DOHH2 (cell line): ENCODE measurements around the gene CD52.

Source experiments
- H3F3A ChIP-seq: fragments of 200-600 bp; sonication (generic), shearing (Covaris generic); 2 replicates; pipeline ENCODE4 v1.6.0; 2016; ENCODE audit warnings: antibody characterized with exemption, mild to moderate bottlenecking; ENCODE audit not compliant: control insufficient read depth, insufficient read depth
- H3K27ac ChIP-seq: fragments of 200-600 bp; sonication (generic); 2 replicates; pipeline ENCODE4 v1.5.1; 2014; ENCODE audit warnings: low read depth, mild to moderate bottlenecking, low read length, moderate library complexity
- H3K27me3 ChIP-seq: fragments of 200-600 bp; sonication (generic); 2 replicates; pipeline ENCODE4 v1.6.1; 2014; ENCODE audit warnings: mild to moderate bottlenecking, low read length, mixed read lengths; ENCODE audit not compliant: control insufficient read depth
- H3K36me3 ChIP-seq: fragments of 200-600 bp; sonication (generic); 2 replicates; pipeline ENCODE4 v1.6.1; 2014; ENCODE audit warnings: mild to moderate bottlenecking, low read length, moderate library complexity, mixed read lengths; ENCODE audit not compliant: control insufficient read depth
- H3K4me1 ChIP-seq: fragments of 200-600 bp; sonication (generic); 2 replicates; pipeline ENCODE4 v1.6.1; 2014; ENCODE audit warnings: mild to moderate bottlenecking, low read length, mixed read lengths; ENCODE audit not compliant: control insufficient read depth
- H3K4me2 ChIP-seq: fragments of 200-600 bp; sonication (generic); 2 replicates; pipeline ENCODE4 v1.6.0; 2014; ENCODE audit warnings: mild to moderate bottlenecking, low read length, moderate library complexity
- H3K4me3 ChIP-seq: fragments of 200-600 bp; sonication (generic); 2 replicates; pipeline ENCODE4 v1.5.1; 2014; ENCODE audit warnings: mild to moderate bottlenecking, low read length, mixed read lengths
- H3K79me2 ChIP-seq: fragments of 200-600 bp; sonication (generic); 2 replicates; pipeline ENCODE4 v1.6.1; 2014; ENCODE audit warnings: mild to moderate bottlenecking, low read length, mixed read lengths; ENCODE audit not compliant: control insufficient read depth
- H3K9me2 ChIP-seq: fragments of 200-600 bp; sonication (generic); replicated peaks from 2 replicates; pipeline ENCODE4 v1.6.1; 2014; ENCODE audit warnings: mild to moderate bottlenecking, low read length, mixed read lengths; ENCODE audit not compliant: control insufficient read depth
- H3K9me3 ChIP-seq: fragments of 200-600 bp; sonication (generic); 2 replicates; pipeline ENCODE4 v1.6.1; 2014; ENCODE audit warnings: antibody characterized with exemption, low read length, mixed read lengths; ENCODE audit not compliant: control insufficient read depth, insufficient read depth
- H4K20me1 ChIP-seq: fragments of 200-600 bp; sonication (generic); 2 replicates; pipeline ENCODE4 v1.6.0; 2014; ENCODE audit warnings: low read depth, mild to moderate bottlenecking, antibody characterized with exemption, low read length, moderate library complexity; ENCODE audit not compliant: control insufficient read depth, insufficient read depth
- CTCF ChIP-seq: fragments of 200-600 bp; sonication (generic); IDR thresholded peaks from one replicate; pipeline ENCODE4 v1.5.1; 2014; ENCODE audit warnings: antibody characterized with exemption, mild to moderate bottlenecking, low read depth, low read length; ENCODE audit not compliant: poor library complexity, severe bottlenecking
- EZH2phosphoT487 ChIP-seq: fragments of 200-600 bp; sonication (generic); IDR thresholded peaks from 2 replicates; pipeline ENCODE4 v1.6.1; 2017; ENCODE audit warnings: borderline replicate concordance, mild to moderate bottlenecking, antibody characterized with exemption, low read length, moderate library complexity, mixed read lengths

CD52 gene

GRCh38 chr1:26322042-26322331 lies 4.2 kb downstream of the CD52 start:
- Histone ChIP-seq H3K9me2 (no peaks in the 10 kb centered on the region), H3K79me2 (peaks cover 24% of the 10 kb centered on the region), H3K4me3 (no peak overlapping the region), H3K27me3 (no peaks in the 10 kb centered on the region), H3F3A (peaks cover 17% of the 10 kb centered on the region), H4K20me1 (no peaks in the 10 kb centered on the region), H3K4me1 (peaks cover 62% of the 10 kb centered on the region), H3K36me3 (peaks cover 32% of the 10 kb centered on the region), H3K9me3 (no peaks in the 10 kb centered on the region), H3K4me2 (0 out of 2 replicates have a peak overlapping the region, but pooled peaks have one; percentile 80), H3K27ac (no peak overlapping the region)
- TF ChIP-seq CTCF (no peak), EZH2phosphoT487 (no peak)

- TF ChIP-seq CTCF (no peak), EZH2phosphoT487 (no peak)
- no peak overlapping the region for H3K4me2 ChIP-seq
- H3F3A ChIP-seq = peaks cover 12% of the 10 kb centered on the region
- H3K27me3 ChIP-seq = no peaks in the 10 kb centered on the region
- no peaks in the 10 kb centered on the region for H3K9me3 ChIP-seq
- no peaks in the 10 kb centered on the region for H3K9me2 ChIP-seq
- peaks cover 56% of the 10 kb centered on the region for H3K4me1 ChIP-seq
- H4K20me1 ChIP-seq = no peaks in the 10 kb centered on the region
- H3K27ac ChIP-seq = no peak overlapping the region
- H3K79me2 ChIP-seq = peaks cover 11% of the 10 kb centered on the region
- H3K36me3 ChIP-seq = peaks cover 31% of the 10 kb centered on the region
- no peak overlapping the region for H3K4me3 ChIP-seq
Measured at GRCh38 chr1:26323382-26323781, 5.6 kb downstream of the CD52 start.

- Histone ChIP-seq H3K9me3 (no peaks in the 10 kb centered on the region), H3K4me3 (no peak overlapping the region), H3K27ac (no peak overlapping the region), H3K9me2 (no peaks in the 10 kb centered on the region), H3F3A (peaks cover 12% of the 10 kb centered on the region), H4K20me1 (no peaks in the 10 kb centered on the region), H3K4me2 (no peak overlapping the region), H3K36me3 (peaks cover 27% of the 10 kb centered on the region), H3K4me1 (peaks cover 47% of the 10 kb centered on the region), H3K27me3 (no peaks in the 10 kb centered on the region), H3K79me2 (peaks cover 1% of the 10 kb centered on the region)
- no peak for TF ChIP-seq EZH2phosphoT487
- TF ChIP-seq CTCF = no peak
Measured at GRCh38 chr1:26324550-26324949, 6.8 kb downstream of the CD52 start.

- TF ChIP-seq EZH2phosphoT487 (no peak), CTCF (peak; percentile 53)
- Histone ChIP-seq H3K27ac (no peak overlapping the region), H3K27me3 (no peaks in the 10 kb centered on the region), H4K20me1 (no peaks in the 10 kb centered on the region), H3K9me2 (no peaks in the 10 kb centered on the region), H3F3A (no peaks in the 10 kb centered on the region; the same call in 1 of the 2 replicates), H3K79me2 (no peaks in the 10 kb centered on the region), H3K9me3 (no peaks in the 10 kb centered on the region), H3K4me3 (no peak overlapping the region), H3K36me3 (no peaks in the 10 kb centered on the region), H3K4me2 (peak overlapping the region; percentile 26), H3K4me1 (peaks cover 13% of the 10 kb centered on the region)
Measured at GRCh38 chr1:26327956-26328362, 10.2 kb downstream of the CD52 start.
